SK-MEL-5 (cell line): ENCODE results near the gene MYH15. TPM values are rescaled to one million over a fixed set of nuclear protein-coding genes. Genes with fewer than 3 reads are reported as not detected.

Experiments
- DNase-seq: peaks from one replicate; pipeline ENCODE4 v3.0.0-alpha.2; 2016; ENCODE audit warnings: low read depth, low spot score
- in situ Hi-C: cut with HindIII; loops from 2 replicates; pipeline ENCODE4 v1.10.0; 2016; ENCODE audit warnings: low sequenced_read_pairs, high pct_unique_total_duplicates, low pct_unique_long_range_greater_than_20kb
- polyA plus RNA-seq, 2 experiments: library from polyadenylated mRNA; depleted of rRNA; stranded (reverse); fragments of >200 nt; gene quantifications; 2 replicates each; pipeline ENCODE4 v1.2.3, GENCODE V29; 2015
- total RNA-seq: library from RNA; depleted of rRNA; stranded (reverse); fragments of >200 nt; shearing (Covaris generic); gene quantifications from 2 replicates; pipeline ENCODE4 v1.2.3, GENCODE V29; 2014; rRNA removed

Gene MYH15
- total RNA-seq = 0.05 TPM in 1 of 2 replicates, not detected in the other
- 0.01 and 0.10 TPM in 2 replicates for polyA plus RNA-seq (2015; cell fraction: cytosol; rRNA removed)
- 0.09 and 0.33 TPM in 2 replicates for polyA plus RNA-seq (2015; cell fraction: nucleus; rRNA removed)

- in situ Hi-C loops = no loop called here
- DNase-seq = no peak
Observed at GRCh38 chr3:108510496-108510895, at the start of gene MYH15. TSS of gene MYH15 (minus strand) at chr3:108510596. CDS start at chr3:108510530, 66 bp downstream.

GRCh38 chr3:108555966-108556581 is 45.7 kb upstream of the MYH15 start:
- no peak for DNase-seq
- in situ Hi-C loops = no loop called here

GRCh38 chr3:108554913-108555571 is 44.6 kb upstream of the MYH15 start:
- DNase-seq = no peak
- in situ Hi-C loops = no loop called here

- in situ Hi-C loops = no loop called here
- DNase-seq = no peak
Observed at GRCh38 chr3:108554229-108554628, 43.8 kb upstream of the MYH15 start.

GRCh38 chr3:108552267-108553159 is 42.1 kb upstream of the MYH15 start:
- in situ Hi-C loops = no loop called here
- DNase-seq = peak; percentile 75

- no peak for DNase-seq
- in situ Hi-C loops = no loop called here
Observed at GRCh38 chr3:108548886-108549285, 38.5 kb upstream of the MYH15 start.

- in situ Hi-C loops = no loop called here
- DNase-seq = no peak
Observed at GRCh38 chr3:108548304-108548703, 37.9 kb upstream of the MYH15 start.

GRCh38 chr3:108546692-108547091 is 36.3 kb upstream of the MYH15 start:
- in situ Hi-C loops = no loop called here
- no peak for DNase-seq

- in situ Hi-C loops = no loop called here
- DNase-seq = no peak
Observed at GRCh38 chr3:108546247-108546646, 35.9 kb upstream of the MYH15 start.

GRCh38 chr3:108538083-108538482 is 27.7 kb upstream of the MYH15 start:
- in situ Hi-C loops = no loop called here
- no peak for DNase-seq

- in situ Hi-C loops = no loop called here
- no peak for DNase-seq
Observed at GRCh38 chr3:108528459-108529252, 18.3 kb upstream of the MYH15 start.

- in situ Hi-C loops = no loop called here
Observed at GRCh38 chr3:108527817-108528216, 17.4 kb upstream of the MYH15 start.

GRCh38 chr3:108527109-108527508 is 16.7 kb upstream of the MYH15 start:
- no peak for DNase-seq
- in situ Hi-C loops = no loop called here

More at GRCh38 chr3:108527817-108528216, 17.4 kb upstream of the MYH15 start:
- no peak for DNase-seq

- in situ Hi-C loops = no loop called here
- DNase-seq = no peak
Observed at GRCh38 chr3:108525971-108526370, 15.6 kb upstream of the MYH15 start.

GRCh38 chr3:108525256-108525655 is 14.9 kb upstream of the MYH15 start:
- in situ Hi-C loops = no loop called here
- DNase-seq = no peak

- DNase-seq = no peak
- in situ Hi-C loops = no loop called here
Observed at GRCh38 chr3:108524537-108524936, 14.1 kb upstream of the MYH15 start.

GRCh38 chr3:108518895-108519294 is 8.5 kb upstream of the MYH15 start:
- in situ Hi-C loops = no loop called here
- DNase-seq = no peak
